ENCODE data around the gene SPARCL1.
"Not testable (repeated sequence)": the region's sequence is repeated elsewhere in the genome, so short reads cannot be mapped to it uniquely, and the experiment has no call there.

The SPARCL1 gene

DNA sequence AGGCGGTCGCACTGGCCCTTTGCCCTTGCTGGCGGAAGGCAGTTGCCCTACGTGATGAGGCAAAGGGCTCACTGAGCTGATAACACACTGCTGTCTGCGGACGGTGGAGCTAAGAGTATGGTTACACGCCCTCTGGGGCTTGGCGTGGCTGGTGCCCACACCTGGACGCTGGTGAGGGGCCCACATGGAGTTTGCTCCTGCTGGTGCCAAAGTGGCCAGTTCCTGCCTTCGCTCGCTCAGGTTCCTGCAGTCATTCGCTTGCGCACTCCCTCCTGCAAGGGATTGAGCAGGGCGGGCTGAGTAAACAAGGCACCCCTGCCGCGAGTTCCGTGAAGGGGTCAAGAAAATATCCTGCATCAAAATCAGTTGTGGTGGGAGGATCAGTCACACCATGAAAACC lies 18.4 kb downstream of the SPARCL1 start:
- Histone ChIP-seq H3K36me3 (ENCODE audit: insufficient read depth, low read length) (no peaks in the 10 kb centered on the region), H3K27me3 (ENCODE audit: insufficient read depth, low read length) (no peaks in the 10 kb centered on the region), H2AFZ (ENCODE audit: low read depth, low read length) (no peak overlapping the region)

DNA sequence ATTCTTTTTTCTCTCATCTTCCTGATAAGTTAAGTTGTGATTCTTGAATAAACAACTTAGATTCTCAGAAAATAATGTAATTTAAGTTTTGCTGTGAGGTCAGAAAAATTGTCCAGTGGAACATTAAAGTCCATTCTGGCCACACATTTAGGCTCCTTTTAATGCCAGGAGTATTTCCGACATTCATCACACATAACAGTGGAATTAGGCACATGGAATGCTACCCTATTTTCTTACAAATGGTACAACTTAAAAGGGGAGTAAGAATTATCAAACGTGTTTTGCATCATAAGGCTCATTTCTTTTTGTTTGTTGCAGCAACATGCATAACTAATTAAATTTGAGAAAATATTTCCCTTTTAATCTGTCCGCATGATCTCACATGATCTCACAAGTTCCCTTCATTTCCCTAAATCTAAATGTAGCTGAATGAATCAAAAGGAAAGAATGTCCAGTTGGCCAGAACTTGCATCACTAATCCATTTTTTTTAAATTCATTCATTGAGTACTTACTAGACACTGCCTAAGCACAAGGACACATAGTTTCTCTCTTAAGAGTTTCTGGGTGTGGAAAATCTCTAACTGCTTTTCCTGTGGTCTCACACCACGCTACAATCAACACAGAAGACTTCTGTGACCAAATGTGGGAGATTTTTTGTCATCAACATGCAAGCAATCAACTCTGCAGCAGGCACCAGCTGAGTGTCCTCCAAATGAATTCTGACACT lies 22.0 kb downstream of the SPARCL1 start:
- Histone ChIP-seq H3K9me3 (ENCODE audit: low read length) (no peaks in the 10 kb centered on the region), H2AFZ (ENCODE audit: low read depth, low read length) (no peak overlapping the region), H3K4me1 (ENCODE audit: insufficient read depth, low read length) (no peaks in the 10 kb centered on the region), H3K4me3 (ENCODE audit: low read length) (no peak overlapping the region), H3K27me3 (ENCODE audit: insufficient read depth, low read length) (no peaks in the 10 kb centered on the region), H3K36me3 (ENCODE audit: insufficient read depth, low read length) (no peaks in the 10 kb centered on the region)

More for the DNA sequence above, 18.4 kb downstream of the SPARCL1 start:
- Histone ChIP-seq H3K4me3 (ENCODE audit: low read length) (no peak overlapping the region), H3K9me3 (ENCODE audit: low read length) (no peaks in the 10 kb centered on the region), H3K4me1 (ENCODE audit: insufficient read depth, low read length) (no peaks in the 10 kb centered on the region)

DNA sequence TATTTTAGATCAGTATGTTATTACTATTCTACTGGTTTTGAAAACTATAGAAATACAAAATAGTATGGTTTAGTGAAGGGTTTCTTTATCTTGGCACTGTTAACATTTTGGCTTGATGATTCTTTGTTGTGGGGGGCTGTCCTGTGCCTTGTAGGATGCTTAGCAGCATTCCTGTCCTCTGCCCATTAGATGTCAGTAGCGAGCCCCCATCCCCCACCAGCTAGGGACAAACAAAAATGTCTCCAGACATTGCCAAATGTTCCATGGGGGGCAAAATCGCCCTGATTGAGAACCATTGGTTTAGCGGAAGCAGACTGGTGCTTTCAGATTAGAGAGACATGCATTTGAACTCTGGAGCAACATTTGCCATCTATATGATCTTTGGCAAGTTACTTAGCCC lies 23.3 kb downstream of the SPARCL1 start:
- Histone ChIP-seq H3K4me3 (ENCODE audit: low read length) (no peak overlapping the region), H3K27me3 (ENCODE audit: insufficient read depth, low read length) (no peaks in the 10 kb centered on the region), H3K4me1 (ENCODE audit: insufficient read depth, low read length) (no peaks in the 10 kb centered on the region), H2AFZ (ENCODE audit: low read depth, low read length) (no peak overlapping the region), H3K36me3 (ENCODE audit: insufficient read depth, low read length) (no peaks in the 10 kb centered on the region), H3K9me3 (ENCODE audit: low read length) (no peaks in the 10 kb centered on the region)

DNA sequence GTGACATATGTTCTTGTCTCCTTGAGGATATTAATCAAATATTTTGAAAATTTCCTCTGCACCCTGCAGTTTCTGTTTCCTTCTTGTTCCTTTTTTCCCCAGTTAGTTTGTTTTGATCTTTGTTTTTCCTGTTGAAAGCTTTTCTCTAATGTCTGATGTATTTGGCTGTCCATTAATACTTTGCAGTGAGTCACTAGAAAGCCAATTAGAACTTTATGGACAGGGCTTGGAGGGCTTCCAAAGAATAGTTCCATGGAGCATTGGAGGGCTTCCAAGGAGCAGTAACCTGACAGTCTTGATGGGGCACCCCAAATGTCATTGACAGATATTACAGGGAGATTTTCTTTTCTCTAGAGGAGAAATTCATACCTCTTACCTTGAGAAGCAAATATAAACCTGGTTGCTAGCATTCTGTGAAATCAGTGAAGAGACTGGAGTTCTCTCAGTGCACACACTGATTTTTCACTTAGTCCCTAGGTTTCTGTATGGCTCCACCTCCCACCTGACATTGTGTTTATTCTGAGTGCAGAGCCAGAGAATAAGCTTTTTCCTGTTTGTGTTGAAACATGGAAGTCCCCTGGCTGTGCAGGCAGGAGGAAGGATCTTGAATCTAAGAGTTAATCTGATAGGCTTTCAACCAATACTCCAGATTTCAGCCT lies 26.5 kb downstream of the SPARCL1 start:
- Histone ChIP-seq H3K4me1 (ENCODE audit: insufficient read depth, low read length) (no peaks in the 10 kb centered on the region), H3K4me3 (ENCODE audit: low read length) (no peak overlapping the region), H3K9me3 (ENCODE audit: low read length) (no peaks in the 10 kb centered on the region), H3K36me3 (ENCODE audit: insufficient read depth, low read length) (no peaks in the 10 kb centered on the region), H2AFZ (ENCODE audit: low read depth, low read length) (no peak overlapping the region), H3K27me3 (ENCODE audit: insufficient read depth, low read length) (no peaks in the 10 kb centered on the region)

DNA sequence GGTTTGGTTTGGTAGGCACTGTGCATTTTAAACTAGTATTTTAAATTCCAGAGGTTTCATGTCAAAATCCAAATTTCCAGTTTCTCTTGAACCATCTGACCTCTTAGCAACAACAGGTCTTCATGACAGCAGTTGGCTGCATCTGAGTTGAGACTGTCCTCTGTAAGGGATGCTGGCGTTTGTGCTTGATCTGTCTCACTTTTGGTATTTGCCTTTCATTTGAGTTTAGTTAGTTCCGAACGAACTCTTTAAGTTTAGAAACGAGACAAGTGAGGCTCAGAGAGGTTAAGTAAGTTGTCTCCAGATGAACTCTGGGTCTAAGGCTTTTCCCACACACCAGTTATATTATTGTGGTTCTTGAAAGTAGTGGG lies 29.1 kb downstream of the SPARCL1 start:
- Histone ChIP-seq H3K36me3 (ENCODE audit: insufficient read depth, low read length) (no peaks in the 10 kb centered on the region), H3K4me3 (ENCODE audit: low read length) (no peak overlapping the region), H3K4me1 (ENCODE audit: insufficient read depth, low read length) (no peaks in the 10 kb centered on the region), H3K27me3 (ENCODE audit: insufficient read depth, low read length) (no peaks in the 10 kb centered on the region), H2AFZ (ENCODE audit: low read depth, low read length) (no peak overlapping the region), H3K9me3 (ENCODE audit: low read length) (no peaks in the 10 kb centered on the region)

DNA sequence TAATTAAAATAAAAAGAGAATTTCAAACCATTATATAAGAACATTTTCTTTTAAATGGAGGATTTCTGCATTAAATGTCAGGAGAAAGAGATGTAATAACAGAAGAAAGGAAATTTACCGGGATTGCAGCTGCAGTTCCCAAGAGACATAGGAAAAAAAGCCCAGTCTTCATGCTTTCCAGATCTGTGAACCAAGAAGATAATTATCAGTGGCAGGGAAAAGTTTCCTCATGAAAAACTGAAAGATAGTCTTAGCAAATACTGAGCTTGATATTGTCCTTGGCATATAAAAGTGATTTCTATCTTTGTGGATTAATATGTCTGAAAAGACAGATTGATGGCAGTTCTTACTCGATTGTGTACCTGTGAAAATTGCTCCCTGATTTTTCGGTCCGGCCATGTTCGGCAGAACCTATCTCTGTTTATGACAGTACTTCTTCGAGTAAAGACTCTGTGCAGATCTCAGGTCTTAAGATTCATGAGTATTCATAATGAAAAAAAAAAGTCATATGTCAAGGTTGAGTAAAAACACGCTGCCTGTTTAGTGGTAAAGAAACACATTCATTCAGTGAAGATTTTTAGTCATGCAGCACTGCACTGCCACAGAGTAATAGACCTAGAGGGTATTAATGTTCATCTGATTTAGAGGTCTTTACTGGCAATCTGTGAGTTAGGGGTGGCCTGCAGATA lies 29.6 kb downstream of the SPARCL1 start:
- Histone ChIP-seq H2AFZ (ENCODE audit: low read depth, low read length) (no peak overlapping the region), H3K36me3 (ENCODE audit: insufficient read depth, low read length) (no peaks in the 10 kb centered on the region), H3K9me3 (ENCODE audit: low read length) (no peaks in the 10 kb centered on the region), H3K4me3 (ENCODE audit: low read length) (no peak overlapping the region), H3K4me1 (ENCODE audit: insufficient read depth, low read length) (no peaks in the 10 kb centered on the region), H3K27me3 (ENCODE audit: insufficient read depth, low read length) (no peaks in the 10 kb centered on the region)

DNA sequence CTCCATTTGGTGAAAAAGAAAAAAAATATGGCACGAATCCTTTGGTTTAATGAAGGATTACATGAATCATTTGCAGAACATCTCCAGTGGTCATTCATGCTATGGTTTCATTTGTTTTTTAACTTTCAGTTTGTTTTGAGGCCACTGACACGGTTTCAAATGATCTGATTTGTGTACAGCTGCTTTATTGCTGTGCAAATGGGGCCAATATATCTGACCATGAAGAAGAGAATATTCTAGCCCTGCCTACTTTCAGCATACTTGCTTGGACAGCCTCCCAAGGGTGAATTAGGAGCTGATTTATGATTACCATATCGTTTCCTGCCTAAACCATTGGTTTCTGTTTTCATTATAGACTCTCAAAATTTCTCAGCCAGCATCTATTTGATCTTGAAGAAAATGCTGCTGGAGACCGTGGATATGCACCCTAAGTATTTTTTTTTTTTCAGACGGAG lies 30.7 kb downstream of the SPARCL1 start:
- H2AFZ ChIP-seq (ENCODE audit: low read depth, low read length), result no peak overlapping the region
- no peak overlapping the region for H3K4me3 ChIP-seq (ENCODE audit: low read length)
- no peaks in the 10 kb centered on the region for H3K27me3 ChIP-seq (ENCODE audit: insufficient read depth, low read length)
- H3K9me3 ChIP-seq (ENCODE audit: low read length), result no peaks in the 10 kb centered on the region
- H3K36me3 ChIP-seq (ENCODE audit: insufficient read depth, low read length), result no peaks in the 10 kb centered on the region
- H3K4me1 ChIP-seq (ENCODE audit: insufficient read depth, low read length), result no peaks in the 10 kb centered on the region

DNA sequence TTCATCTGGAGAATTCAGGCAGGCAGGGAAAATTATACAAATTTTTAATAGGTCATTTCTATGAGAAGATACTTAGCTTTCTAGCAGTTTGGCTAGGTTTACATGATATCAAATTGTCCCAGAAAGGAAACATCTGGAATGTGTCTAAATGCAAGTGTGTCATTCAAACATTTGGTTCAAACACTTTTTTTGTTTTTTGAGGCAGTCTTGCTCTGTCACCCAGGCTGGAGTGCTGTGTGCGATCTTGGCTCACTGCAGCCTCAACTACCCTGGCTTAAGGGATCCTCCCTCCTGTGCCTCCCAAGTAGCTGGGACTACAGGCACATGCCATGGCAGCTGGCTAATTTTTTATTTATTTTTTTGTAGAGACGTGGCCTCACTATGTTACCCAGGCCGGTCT lies 31.6 kb downstream of the SPARCL1 start:
- Histone ChIP-seq H3K36me3 (ENCODE audit: insufficient read depth, low read length) (no peaks in the 10 kb centered on the region), H3K27me3 (ENCODE audit: insufficient read depth, low read length) (no peaks in the 10 kb centered on the region), H3K9me3 (ENCODE audit: low read length) (no peaks in the 10 kb centered on the region), H3K4me3 (ENCODE audit: low read length) (no peak overlapping the region), H3K4me1 (ENCODE audit: insufficient read depth, low read length) (no peaks in the 10 kb centered on the region), H2AFZ (ENCODE audit: low read depth, low read length) (no peak overlapping the region)

DNA sequence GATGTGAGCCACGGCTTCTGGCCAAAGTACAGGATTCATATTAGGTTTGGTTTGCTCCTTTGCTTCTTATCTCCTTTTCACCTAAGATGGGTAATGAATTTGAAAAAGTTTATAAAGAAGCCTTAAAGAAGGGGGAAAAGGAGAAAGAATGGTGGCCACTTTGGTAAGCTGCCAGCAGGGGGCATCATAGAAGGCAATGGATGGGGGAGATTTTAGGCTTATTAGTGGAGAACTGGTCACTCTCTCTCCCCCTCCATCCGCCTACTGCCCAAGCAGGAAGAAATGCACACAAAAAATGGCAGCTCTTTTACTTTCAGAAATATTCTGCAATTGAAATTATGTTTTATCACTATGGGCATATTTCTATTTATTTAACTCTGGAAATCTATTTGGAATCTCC lies 32.0 kb downstream of the SPARCL1 start:
- Histone ChIP-seq H3K4me1 (ENCODE audit: insufficient read depth, low read length) (no peaks in the 10 kb centered on the region), H3K9me3 (ENCODE audit: low read length) (no peaks in the 10 kb centered on the region), H3K27me3 (ENCODE audit: insufficient read depth, low read length) (no peaks in the 10 kb centered on the region), H3K36me3 (ENCODE audit: insufficient read depth, low read length) (no peaks in the 10 kb centered on the region), H3K4me3 (ENCODE audit: low read length) (no peak overlapping the region), H2AFZ (ENCODE audit: low read depth, low read length) (no peak overlapping the region)

DNA sequence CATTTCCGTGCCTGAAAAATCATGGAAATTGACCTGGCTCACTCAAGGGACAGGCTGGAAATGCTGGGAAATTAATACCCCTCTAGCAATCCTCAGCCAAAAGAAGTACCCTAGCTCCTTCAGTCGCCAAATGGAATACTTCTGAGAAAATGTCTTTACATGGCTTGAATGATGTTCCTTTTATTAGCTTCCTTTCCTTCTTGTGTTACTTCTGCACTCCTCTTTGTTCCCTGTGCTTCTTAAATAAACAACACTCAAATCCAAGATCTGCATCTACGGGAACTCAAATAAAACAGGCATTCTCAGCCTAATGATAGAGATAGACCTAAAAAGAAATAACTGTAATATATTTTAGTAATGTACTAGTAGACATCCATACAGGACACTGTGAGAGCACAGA lies 36.1 kb downstream of the SPARCL1 start:
- no peaks in the 10 kb centered on the region for H3K27me3 ChIP-seq (ENCODE audit: insufficient read depth, low read length)
- no peak overlapping the region for H2AFZ ChIP-seq (ENCODE audit: low read depth, low read length)
- no peak overlapping the region for H3K4me3 ChIP-seq (ENCODE audit: low read length)
- H3K36me3 ChIP-seq (ENCODE audit: insufficient read depth, low read length), result peaks cover 5% of the 10 kb centered on the region
- H3K4me1 ChIP-seq (ENCODE audit: insufficient read depth, low read length), result no peaks in the 10 kb centered on the region
- H3K9me3 ChIP-seq (ENCODE audit: low read length), result no peaks in the 10 kb centered on the region

DNA sequence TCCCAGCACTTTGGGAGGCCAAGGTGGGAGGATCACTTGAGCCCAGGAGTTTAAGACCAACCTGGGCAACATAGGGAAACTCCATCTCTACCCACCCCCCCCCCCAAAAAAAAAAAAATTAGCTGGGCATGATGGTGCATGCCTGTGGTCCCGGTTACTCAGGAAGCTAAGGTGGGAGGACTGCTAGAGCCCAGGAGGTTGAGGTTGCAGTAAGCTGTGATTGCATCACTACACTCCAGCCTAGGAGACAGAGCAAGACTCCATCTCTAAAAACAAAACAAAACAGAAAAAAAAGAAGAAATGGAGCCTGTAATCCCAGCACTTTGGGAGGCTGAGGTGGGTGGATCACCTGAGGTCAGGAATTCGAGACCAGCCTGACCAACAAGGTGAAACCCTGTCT lies 37.3 kb downstream of the SPARCL1 start:
- not testable (repeated sequence) for H3K27me3 ChIP-seq (ENCODE audit: insufficient read depth, low read length); H2AFZ ChIP-seq (ENCODE audit: low read depth, low read length); H3K9me3 ChIP-seq (ENCODE audit: low read length); H3K36me3 ChIP-seq (ENCODE audit: insufficient read depth, low read length); H3K4me3 ChIP-seq (ENCODE audit: low read length); H3K4me1 ChIP-seq (ENCODE audit: insufficient read depth, low read length)

DNA sequence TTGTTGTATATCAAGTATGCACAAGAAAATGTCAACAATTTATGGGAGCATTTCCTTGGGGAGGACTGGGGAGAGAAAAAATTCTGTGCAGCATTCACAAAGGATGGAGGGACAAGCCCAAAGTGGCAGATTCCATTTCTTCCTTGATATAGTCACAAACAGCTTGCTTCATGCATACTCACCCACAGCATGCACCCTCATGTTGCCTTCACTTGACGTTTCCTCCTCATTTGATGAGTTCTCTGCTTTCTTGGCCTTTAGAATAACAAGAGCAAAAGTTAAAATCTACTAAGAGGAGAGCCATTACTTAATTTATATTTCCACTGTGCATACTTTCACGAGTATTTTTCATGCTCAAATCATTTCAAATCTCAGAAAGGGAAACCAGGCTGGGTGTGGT lies 37.7 kb downstream of the SPARCL1 start:
- peaks cover 5% of the 10 kb centered on the region for H3K36me3 ChIP-seq (ENCODE audit: insufficient read depth, low read length)
- no peaks in the 10 kb centered on the region for H3K9me3 ChIP-seq (ENCODE audit: low read length)
- no peaks in the 10 kb centered on the region for H3K27me3 ChIP-seq (ENCODE audit: insufficient read depth, low read length)
- no peaks in the 10 kb centered on the region for H3K4me1 ChIP-seq (ENCODE audit: insufficient read depth, low read length)
- H2AFZ ChIP-seq (ENCODE audit: low read depth, low read length), result no peak overlapping the region
- no peak overlapping the region for H3K4me3 ChIP-seq (ENCODE audit: low read length)

DNA sequence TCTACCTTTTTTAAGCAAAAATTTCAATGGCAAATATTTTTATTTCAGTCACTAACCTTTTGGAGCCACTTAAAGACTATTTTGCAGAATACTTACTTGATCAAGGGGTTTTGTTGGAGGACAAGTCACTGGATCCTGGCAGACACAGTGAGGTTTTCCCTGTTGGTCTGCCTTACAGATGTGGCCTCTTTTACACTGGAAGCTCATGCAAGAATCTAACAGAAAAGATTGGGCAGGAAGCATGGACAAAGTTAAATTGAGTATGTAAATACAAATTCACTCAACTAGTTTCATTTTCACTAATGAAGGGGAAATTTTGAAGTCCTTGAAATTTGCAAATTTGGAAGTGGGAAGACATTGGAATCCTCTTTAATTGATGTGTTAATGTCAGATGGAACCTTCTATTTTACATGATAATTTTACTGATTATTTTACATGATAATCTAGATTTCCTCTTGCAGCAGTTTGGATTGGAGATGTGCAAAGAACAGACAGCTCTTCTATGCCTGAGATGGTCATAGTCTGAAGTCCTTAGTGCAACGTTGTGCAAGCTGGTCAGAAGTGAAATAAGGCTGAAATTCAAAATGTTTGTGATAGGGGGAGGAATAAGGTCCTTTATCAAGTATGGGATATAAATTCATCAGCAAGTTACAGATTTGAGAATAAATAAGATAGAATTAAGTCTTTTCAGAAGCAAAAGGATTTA lies 38.4 kb downstream of the SPARCL1 start:
- Histone ChIP-seq H3K4me1 (ENCODE audit: insufficient read depth, low read length) (no peaks in the 10 kb centered on the region), H3K27me3 (ENCODE audit: insufficient read depth, low read length) (no peaks in the 10 kb centered on the region), H3K36me3 (ENCODE audit: insufficient read depth, low read length) (peaks cover 5% of the 10 kb centered on the region), H3K9me3 (ENCODE audit: low read length) (no peaks in the 10 kb centered on the region), H3K4me3 (ENCODE audit: low read length) (no peak overlapping the region), H2AFZ (ENCODE audit: low read depth, low read length) (no peak overlapping the region)
